Epidermal melanocyte (primary cell): ENCODE measurements around the gene ZFYVE26.
"Not testable (repeated sequence)": the region's sequence is repeated elsewhere in the genome, so short reads cannot be mapped to it uniquely, and the experiment has no call there.

Source experiments
- DNase-seq: peaks from one replicate; pipeline ENCODE4 v3.0.0; 2011; ENCODE audit warnings: low spot score; ENCODE audit not compliant: insufficient read length

The ZFYVE26 gene

DNA sequence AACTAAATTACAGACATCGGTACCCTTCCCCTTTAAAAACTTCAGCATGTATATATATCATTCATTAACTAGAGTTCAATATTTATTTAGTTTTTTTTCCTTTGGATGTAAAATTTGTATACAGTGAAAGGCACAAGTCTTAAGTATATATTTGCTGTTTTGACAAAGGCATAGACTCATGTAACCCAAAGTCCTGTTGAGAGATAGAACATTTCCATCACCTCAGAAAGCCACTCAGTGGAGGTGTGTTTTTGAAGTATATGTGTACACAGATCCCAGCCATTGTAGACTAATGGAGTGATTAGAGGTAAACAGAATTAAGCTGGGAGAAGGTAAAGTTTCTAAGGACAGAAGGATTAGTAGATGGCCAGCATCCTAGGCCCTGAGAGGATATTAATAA is 99.3 kb downstream of the ZFYVE26 start:
- DNase-seq = no peak

DNA sequence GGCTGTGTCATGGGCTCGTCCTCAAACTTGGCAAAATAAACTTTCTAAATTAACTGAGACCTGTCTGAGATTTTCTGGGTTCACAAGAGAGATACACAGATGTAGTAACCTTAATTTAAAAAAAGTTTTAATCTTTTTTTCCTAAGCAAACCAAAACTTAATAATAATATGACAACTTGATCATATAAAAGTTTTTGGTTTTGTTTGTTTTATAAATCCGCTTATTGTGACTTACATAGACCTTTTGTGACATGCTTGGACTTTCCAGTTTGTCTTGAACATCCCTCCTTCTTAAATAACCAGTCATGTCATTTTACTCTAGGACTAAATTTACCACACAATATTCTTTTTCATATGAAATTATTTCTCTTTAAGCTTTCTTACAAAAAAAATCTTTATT is 106.2 kb downstream of the ZFYVE26 start:
- DNase-seq = no peak

DNA sequence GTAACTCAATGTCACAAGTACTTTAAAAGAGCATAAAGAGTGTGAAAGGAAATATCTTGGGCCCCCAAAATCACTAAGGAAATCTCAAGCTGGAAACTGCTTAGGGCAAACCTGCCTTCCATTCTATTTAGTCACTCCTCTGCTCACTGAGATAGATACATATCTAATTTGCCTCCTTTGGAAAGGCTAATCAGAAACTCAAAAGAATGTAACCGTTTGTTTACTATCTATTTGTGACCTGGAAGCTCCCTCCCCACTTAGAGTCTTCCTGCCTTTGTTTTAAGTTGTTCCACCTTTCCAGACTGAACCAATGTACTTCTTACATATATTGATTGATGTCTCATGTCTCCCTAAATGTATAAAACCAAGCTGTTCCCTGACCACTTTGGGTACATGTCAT is 106.6 kb downstream of the ZFYVE26 start:
- not testable (repeated sequence) for DNase-seq

DNA sequence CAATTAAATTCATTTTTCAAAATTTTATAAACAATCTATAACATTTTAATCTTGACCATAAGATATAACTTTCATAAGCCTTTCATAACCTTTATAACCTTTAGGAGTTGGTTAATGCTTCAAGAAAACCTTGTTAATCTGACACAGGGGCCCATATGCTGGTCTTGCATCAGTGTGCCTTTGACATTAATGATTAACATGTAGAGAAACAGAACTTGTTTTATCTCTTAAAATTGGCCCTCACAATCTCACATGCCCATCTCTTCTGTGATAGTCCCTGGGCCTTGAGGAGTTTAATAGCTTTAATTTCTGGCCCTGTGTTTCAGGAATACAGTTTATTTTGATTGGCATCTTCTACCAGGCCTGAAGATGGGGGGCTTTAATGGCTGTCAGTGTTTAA is 107.0 kb downstream of the ZFYVE26 start:
- not testable (repeated sequence) for DNase-seq

DNA sequence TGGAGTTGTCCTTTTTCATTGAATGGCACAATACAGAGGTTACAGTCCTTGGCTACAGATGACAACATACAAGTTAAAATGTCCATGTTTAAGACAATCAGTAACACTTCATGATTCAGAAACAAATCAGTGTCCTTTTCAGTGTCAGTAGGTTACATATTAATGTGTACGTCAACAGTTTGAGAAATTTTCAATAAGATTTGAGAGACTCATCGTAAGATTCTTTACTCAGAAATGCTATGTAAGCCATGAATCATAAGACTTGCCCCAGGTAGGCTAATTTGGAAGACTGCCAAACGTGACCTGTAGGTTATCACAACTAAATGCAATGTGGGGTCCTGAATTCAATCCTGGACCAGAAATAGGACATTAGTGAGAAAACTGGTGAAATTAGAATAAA is 111.2 kb downstream of the ZFYVE26 start:
- no peak for DNase-seq

DNA sequence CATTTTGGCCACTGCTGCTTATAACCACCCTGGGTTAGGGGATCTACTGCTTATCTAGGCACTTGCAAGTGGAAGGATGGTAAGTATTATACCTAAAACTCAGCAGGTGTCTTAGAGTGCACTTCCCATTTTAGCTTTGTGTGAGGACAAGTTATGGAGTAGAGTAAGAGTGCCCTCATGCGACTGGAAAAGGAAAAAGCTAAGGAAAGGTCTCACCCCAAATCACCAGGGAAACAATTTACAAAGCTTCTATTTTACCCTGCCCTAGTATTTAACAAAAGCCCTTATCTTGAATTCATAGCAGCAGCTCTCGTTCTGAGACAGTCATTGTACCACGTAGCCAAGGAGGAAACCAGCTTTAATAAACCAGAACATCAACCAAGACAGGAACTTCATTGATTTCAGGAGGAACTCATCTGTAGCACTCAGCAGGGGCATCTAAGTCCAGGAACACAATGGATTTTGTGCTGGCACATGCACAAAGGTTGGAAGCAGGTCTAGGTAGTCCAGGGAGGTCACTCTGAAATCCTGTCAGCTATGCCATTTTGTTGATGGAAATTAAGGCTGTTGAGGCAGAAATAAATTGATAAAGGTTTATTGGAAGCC is 111.8 kb downstream of the ZFYVE26 start:
- peak; percentile 69 for DNase-seq

DNA sequence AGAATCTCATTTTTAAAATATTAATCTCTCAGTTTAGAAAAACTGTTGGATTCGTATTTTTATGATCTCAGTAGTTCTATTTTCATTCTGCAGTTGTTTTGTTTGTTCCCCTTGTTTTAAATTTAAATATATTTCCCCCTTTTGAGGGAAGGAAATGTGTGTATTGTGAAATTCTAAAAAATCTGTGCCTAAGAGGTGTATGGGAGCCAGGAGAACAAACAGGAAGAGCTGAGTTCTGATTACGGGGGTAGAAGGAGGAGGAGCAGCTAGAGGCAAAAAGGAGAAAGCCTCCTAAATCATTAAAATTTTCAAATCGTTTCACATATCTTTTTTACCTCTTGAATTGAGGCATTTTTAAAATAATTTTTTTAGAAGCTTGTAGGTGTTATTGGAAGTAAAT is 112.4 kb downstream of the ZFYVE26 start:
- no peak for DNase-seq

DNA sequence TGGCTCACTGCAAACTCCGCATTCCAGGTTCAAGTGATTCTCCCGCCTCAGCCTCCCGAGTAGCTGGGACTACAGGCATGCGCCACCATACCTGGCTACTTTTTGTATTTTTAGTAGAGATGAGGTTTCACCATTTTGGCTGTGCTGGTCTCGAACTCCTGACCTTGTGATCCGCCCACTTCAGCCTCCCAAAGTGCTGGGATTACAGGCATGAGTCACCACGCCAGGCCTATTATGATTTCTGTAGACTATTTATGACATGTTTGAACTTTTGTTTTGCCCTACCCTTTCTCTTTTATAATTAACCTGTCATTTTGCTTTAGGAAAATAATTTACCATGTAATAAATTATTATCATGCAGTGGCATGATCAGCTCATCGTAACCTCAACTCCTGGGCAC is 114.9 kb downstream of the ZFYVE26 start, which contains the start of gene RDH12:
RDH12 (plus strand) TSS at position 395 of the 400 bp plus-strand sequence. CDS start 20,757 bp downstream, outside the sequence.
- not testable (repeated sequence) for DNase-seq

DNA sequence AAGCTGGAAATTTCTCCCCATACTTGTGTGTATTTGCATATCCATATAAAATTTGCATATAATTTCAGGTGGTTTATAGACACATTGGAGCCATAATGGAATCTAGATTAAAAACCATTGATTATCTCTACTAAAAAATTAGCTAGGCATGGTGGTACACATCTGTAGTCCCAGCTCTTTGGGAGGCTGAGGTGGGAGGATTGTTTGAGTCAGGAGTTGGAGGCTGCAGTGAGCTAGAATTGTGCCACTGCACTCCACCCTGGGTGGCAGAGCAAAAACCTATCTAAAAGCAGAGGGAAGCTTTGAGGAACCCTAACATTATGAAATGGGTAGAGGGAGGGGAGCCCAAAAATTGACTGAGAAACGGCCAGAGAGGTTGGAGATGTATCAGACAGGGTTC is 118.2 kb downstream of the ZFYVE26 start:
- no peak for DNase-seq

DNA sequence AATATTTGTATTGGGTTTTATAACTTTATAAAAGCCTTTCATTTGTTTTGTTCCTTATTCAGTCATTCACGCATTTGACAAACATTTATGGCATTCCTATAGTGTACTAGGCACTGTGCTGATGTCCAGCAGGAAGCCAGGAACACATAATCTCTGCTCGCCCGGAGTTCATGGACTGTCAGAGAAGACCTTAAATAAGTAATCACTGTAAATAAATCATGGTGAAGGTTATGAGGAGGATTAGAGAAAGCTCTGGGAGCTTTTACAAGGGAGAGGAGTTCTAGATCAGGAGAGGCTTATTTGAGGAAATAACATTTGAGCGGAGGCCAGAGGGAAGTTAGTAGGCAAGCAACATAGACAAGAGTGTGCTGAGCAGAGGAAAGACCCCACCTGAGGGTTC is 119.4 kb downstream of the ZFYVE26 start:
- DNase-seq = no peak
